ENCODE measurements around the gene IL21. TPM values are rescaled to one million over a fixed set of nuclear protein-coding genes. Genes with fewer than 3 reads are reported as not detected.

Gene IL21
- total RNA-seq, 2 experiments from 2014 or later: 65.1 to 67.0 TPM

DNA sequence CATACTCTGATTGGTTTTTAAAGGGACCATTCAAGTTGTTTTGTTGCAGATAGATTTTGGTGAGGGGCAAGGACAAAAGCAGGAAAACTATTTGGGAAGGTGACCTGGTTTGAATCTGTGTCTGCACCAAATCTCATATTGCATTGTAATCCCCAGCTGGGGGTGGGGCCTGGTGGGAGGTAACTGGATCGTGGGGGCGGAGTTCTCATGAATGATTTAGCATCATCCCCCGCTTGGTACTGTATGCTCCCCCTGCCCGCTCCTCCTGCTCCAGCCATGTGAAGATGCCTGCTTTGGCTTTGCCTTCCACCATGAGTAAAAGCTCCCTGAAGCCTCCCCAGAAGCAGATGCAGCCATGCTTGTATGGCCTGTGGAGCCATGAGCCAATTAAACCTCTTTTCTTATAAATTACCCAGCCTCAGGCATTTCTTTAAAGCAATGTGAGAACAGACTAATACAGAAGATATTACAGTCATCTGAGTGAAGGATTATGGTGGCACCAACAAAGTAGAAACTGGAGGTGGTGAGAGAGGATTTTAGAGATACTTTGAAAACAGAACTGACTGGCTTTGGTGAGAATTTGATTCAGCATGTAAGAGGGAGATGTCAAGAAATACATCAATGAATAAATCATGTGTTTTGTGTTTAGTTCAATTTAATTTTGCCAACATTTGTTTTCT is 14.4 kb downstream of the IL21 start:
- ChIA-PET POLR2A (no interaction called here), CTCF (no interaction called here)
- Mint-ChIP-seq H3K9me3 (no peaks in the 10 kb centered on the region), H3K36me3 (peaks cover 10% of the 10 kb centered on the region), H3K4me3 (no peak overlapping the region), H3K27me3 (peaks cover 6% of the 10 kb centered on the region), H3K27ac (no peak overlapping the region), H3K4me1 (ENCODE audit: low read depth) (peaks cover 24% of the 10 kb centered on the region)
- intact Hi-C loops (cut with micrococcal nuclease): loop anchor here (1.0 kb wide), 1 partner anchor 10 kb away; no protein-coding TSS in a partner anchor
- no peak for DNase-seq

- H3K9me3 Mint-ChIP-seq: no peaks in the 10 kb centered on the region
- no peak for DNase-seq
- intact Hi-C loops (cut with micrococcal nuclease): no loop called here
- H3K36me3 Mint-ChIP-seq: peaks cover 6% of the 10 kb centered on the region
- H3K4me3 Mint-ChIP-seq: no peak overlapping the region
- CTCF ChIA-PET: interaction anchor here (1.0 to 3.3 kb wide), 4 partner anchors 11 to 326 kb away, joined by 3 to 45 read pairs (median 12); no protein-coding TSS in a partner anchor
- H3K4me1 Mint-ChIP-seq (ENCODE audit: low read depth): peaks cover 25% of the 10 kb centered on the region
- H3K27ac Mint-ChIP-seq: no peak overlapping the region
- POLR2A ChIA-PET: no interaction called here
- H3K27me3 Mint-ChIP-seq: peaks cover 7% of the 10 kb centered on the region
Observed at GRCh38 chr4:122604146-122604545, 16.7 kb downstream of the IL21 start.

DNA sequence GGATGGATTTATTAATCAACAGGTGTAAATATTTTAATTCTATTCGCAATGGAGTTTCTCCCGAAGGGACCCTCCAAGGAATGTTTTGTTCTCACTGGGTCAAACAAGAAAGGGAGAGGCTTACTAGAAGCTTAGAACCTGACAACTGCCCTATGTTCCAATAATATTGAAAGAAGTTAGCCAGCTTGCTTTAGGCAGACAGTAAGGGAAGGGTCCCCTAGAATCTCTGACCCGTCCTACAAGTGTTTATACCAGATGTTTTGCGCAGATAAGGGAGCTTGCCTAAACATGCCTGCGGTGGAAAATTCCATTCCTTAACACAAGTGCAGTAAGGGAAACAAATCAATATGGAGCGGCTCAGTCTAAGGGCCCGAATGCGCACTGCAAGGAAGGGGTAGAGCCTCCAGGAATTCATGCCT is 17.7 kb downstream of the IL21 start:
- Mint-ChIP-seq H3K4me1 (ENCODE audit: low read depth) (peaks cover 25% of the 10 kb centered on the region), H3K27ac (peak overlapping the region; percentile 38), H3K9me3 (no peaks in the 10 kb centered on the region), H3K36me3 (peaks cover 8% of the 10 kb centered on the region), H3K27me3 (peaks cover 7% of the 10 kb centered on the region), H3K4me3 (no peak overlapping the region)
- intact Hi-C loops (cut with micrococcal nuclease): loop anchor here (2.0 kb wide), 2 partner anchors 30 to 320 kb away; partner anchors contain the start of gene NUDT6
- CTCF ChIA-PET: interaction anchor here (0.7 to 3.3 kb wide), 17 partner anchors 12 to 327 kb away, joined by 3 to 45 read pairs (median 4); partner anchors contain the start of gene BBS12
- DNase-seq: no peak
- POLR2A ChIA-PET: interaction anchor here (1.6 kb wide), 1 partner anchor 319 kb away, joined by 3 read pairs; the partner anchor contains the start of gene NUDT6

GRCh38 chr4:122602277-122603142 is 18.4 kb downstream of the IL21 start:
- no peak for DNase-seq
- Mint-ChIP-seq H3K27ac (peak overlapping the region; percentile 38), H3K27me3 (peaks cover 7% of the 10 kb centered on the region), H3K9me3 (no peaks in the 10 kb centered on the region), H3K36me3 (peaks cover 8% of the 10 kb centered on the region), H3K4me1 (ENCODE audit: low read depth) (peaks cover 25% of the 10 kb centered on the region), H3K4me3 (peak overlapping the region; percentile 11)
- POLR2A ChIA-PET: interaction anchor here (0.6 to 1.6 kb wide), 2 partner anchors 59 to 320 kb away, joined by 3 read pairs; partner anchors contain the start of gene NUDT6
- intact Hi-C loops (cut with micrococcal nuclease): loop anchor here (1.0 to 2.0 kb wide), 7 partner anchors 18 to 320 kb away; partner anchors contain the start of genes BBS12, IL21 and NUDT6
- CTCF ChIA-PET: interaction anchor here (0.6 to 3.3 kb wide), 28 partner anchors 10 to 1068 kb away, joined by 3 to 45 read pairs (median 3); partner anchors contain the start of gene BBS12

DNA sequence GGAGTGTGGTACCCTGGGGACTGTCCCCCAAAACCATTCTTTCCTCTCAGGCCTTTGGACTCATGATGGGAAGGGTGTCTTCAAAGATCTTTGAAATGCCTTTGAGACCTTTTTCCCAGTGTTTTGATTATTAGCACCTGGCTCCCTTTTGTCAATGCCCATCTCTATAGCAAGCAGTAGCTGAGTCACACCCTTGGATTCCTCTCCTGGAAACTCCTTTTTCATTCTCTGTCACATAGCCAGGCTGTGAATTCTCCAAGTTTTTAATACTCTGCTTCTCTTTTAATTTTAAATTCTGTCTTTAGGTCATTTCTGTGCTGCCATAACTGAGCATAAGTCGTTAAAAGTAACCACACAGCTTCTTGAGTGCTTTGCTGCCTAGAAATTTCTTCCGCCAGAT is 29.7 kb downstream of the IL21 start:
- no peaks in the 10 kb centered on the region for H3K36me3 Mint-ChIP-seq
- intact Hi-C loops (cut with micrococcal nuclease): no loop called here
- no peaks in the 10 kb centered on the region for H3K9me3 Mint-ChIP-seq
- DNase-seq: no peak
- H3K4me1 Mint-ChIP-seq (ENCODE audit: low read depth): peaks cover 10% of the 10 kb centered on the region
- ChIA-PET POLR2A (no interaction called here), CTCF (interaction anchor here (1.5 kb wide), 1 partner anchor 13 kb away, joined by 3 read pairs; no protein-coding TSS in a partner anchor)
- H3K4me3 Mint-ChIP-seq: no peak overlapping the region
- no peak overlapping the region for H3K27ac Mint-ChIP-seq
- no peaks in the 10 kb centered on the region for H3K27me3 Mint-ChIP-seq

GRCh38 chr4:122588453-122589238 is 32.2 kb downstream of the IL21 start:
- no peaks in the 10 kb centered on the region for H3K9me3 Mint-ChIP-seq

DNA sequence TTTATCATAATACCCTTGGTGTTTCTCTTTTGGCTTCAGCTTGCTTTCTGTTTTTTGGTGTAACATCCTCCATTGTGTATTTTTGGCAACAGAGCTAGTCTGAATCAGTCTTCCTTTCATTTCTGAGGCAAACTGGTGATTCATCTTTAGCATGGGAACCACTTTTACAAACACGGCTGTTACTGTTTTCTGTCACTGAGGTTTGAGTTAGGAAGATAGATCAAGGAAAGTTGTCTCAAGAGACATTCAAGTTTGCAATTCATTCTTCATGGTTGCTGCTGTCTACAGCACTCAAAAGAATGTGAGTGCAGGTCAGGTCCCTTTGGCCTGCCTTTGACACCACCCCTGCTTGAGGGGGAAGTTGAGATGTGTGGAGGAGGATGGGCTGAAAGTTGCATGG is 36.3 kb downstream of the IL21 start:
- Mint-ChIP-seq H3K9me3 (no peaks in the 10 kb centered on the region), H3K36me3 (no peaks in the 10 kb centered on the region), H3K4me3 (peak overlapping the region; percentile 21), H3K27me3 (no peaks in the 10 kb centered on the region), H3K4me1 (ENCODE audit: low read depth) (peaks cover 46% of the 10 kb centered on the region), H3K27ac (peak overlapping the region; percentile 88)
- DNase-seq: peak; percentile 23
- ChIA-PET CTCF (interaction anchor here (0.6 to 2.3 kb wide), 7 partner anchors 12 to 339 kb away, joined by 3 to 12 read pairs (median 3); partner anchors contain the start of gene NUDT6), POLR2A (interaction anchor here (0.6 to 1.2 kb wide), 3 partner anchors 42 to 148 kb away, joined by 3 to 4 read pairs (median 3); partner anchors contain the start of gene BBS12)
- intact Hi-C loops (cut with micrococcal nuclease): loop anchor here (1.0 to 5.0 kb wide), 6 partner anchors 18 to 338 kb away; partner anchors contain the start of genes IL21 and NUDT6

More at GRCh38 chr4:122588453-122589238, 32.2 kb downstream of the IL21 start:
- Mint-ChIP-seq H3K36me3 (no peaks in the 10 kb centered on the region), H3K4me3 (no peak overlapping the region), H3K27me3 (no peaks in the 10 kb centered on the region), H3K27ac (no peak overlapping the region), H3K4me1 (ENCODE audit: low read depth) (peaks cover 26% of the 10 kb centered on the region)
- no peak for DNase-seq
- intact Hi-C loops (cut with micrococcal nuclease): no loop called here
- POLR2A ChIA-PET: no interaction called here
- CTCF ChIA-PET: interaction anchor here (1.0 kb wide), 1 partner anchor 12 kb away, joined by 4 read pairs; no protein-coding TSS in a partner anchor

DNA sequence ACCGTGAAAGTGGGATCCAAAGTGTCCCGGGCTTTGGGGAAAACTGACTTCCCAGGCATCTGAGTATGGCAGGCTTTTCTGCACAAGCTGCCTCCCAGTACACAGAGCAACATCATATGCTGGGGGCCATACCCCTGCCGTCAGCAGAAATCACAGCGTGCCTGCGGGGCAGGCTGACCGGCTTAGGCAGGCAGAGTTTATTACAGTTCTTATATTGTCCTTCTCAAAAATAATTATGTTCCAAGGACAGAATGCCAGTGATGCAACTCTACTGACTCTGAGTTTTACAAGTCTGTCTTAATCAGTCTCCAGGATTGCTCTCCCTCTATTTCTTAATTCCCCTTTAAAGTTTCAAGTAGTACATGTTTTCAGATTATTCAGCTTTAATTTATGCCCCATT is 37.0 kb downstream of the IL21 start:
- Mint-ChIP-seq H3K4me1 (ENCODE audit: low read depth) (peaks cover 52% of the 10 kb centered on the region), H3K9me3 (no peaks in the 10 kb centered on the region), H3K27me3 (no peaks in the 10 kb centered on the region), H3K4me3 (peak overlapping the region; percentile 21), H3K36me3 (no peaks in the 10 kb centered on the region), H3K27ac (peak overlapping the region; percentile 88)
- ChIA-PET CTCF (interaction anchor here (0.6 to 2.3 kb wide), 6 partner anchors 13 to 340 kb away, joined by 3 to 12 read pairs (median 4); no protein-coding TSS in a partner anchor), POLR2A (interaction anchor here (0.6 to 1.2 kb wide), 4 partner anchors 42 to 149 kb away, joined by 3 to 4 read pairs (median 4); partner anchors contain the start of gene BBS12)
- intact Hi-C loops (cut with micrococcal nuclease): loop anchor here (1.0 to 5.0 kb wide), 6 partner anchors 18 to 338 kb away; partner anchors contain the start of genes IL21 and NUDT6
- DNase-seq: no peak

DNA sequence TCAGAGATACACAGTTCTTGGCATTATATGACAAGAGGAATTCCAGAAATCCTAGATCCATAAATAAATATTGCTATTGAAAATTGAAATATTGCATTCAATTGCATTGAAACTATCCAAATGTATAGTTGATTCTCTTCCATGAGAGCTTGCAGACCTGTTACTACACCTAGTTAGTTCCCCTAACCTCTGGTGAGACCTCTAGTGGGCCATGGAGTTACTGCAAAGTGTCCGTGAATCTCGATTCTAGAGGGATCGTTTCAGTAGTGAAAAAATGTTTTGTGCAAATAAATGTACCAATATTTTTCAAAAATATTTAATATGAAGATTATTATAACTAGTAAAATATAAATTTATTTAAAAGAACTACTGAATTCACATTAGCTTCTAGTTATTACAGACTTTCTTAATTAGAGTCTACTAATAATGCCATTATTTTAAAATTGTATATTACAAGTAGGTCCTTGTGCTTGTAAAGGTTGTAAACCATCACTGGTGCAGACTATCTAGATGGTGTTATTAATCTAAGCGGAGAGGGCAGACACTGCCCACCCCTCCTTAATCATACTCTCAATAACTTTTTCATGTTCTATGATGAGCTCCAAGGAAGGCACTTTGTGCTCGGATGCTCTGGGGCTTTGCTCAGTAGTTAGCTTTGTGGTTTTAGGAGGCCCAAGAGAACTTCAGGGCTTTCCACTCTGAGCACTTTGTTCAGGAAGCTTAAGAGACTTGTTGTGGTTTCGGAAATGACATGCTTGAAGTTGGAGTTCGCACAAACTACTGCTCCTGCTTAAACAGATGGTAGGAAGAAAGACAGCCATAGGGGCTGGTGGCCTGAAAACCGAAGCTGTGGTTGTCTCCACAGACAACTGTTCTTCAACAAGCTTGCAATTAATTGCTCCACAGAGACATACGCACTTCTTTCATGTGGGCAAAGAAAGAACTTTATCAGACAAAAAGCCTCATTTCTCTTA is 42.8 kb downstream of the IL21 start:
- peaks cover 4% of the 10 kb centered on the region for H3K36me3 Mint-ChIP-seq
- CTCF ChIA-PET: interaction anchor here (0.6 to 3.6 kb wide), 96 partner anchors 8 to 741 kb away, joined by 3 to 45 read pairs (median 4); partner anchors contain the start of genes BBS12, IL2, IL21 and NUDT6
- peak overlapping the region; percentile 90 for H3K27ac Mint-ChIP-seq
- peak; percentile 80 for DNase-seq
- H3K4me3 Mint-ChIP-seq: peak overlapping the region; percentile 62
- intact Hi-C loops (cut with micrococcal nuclease): loop anchor here (1.0 to 5.0 kb wide), 10 partner anchors 70 to 756 kb away; partner anchors contain the start of genes BLTP1 and CCNA2
- no peaks in the 10 kb centered on the region for H3K27me3 Mint-ChIP-seq
- POLR2A ChIA-PET: interaction anchor here (0.6 to 4.1 kb wide), 10 partner anchors 25 to 281 kb away, joined by 3 to 26 read pairs (median 4); partner anchors contain the start of gene IL2
- H3K4me1 Mint-ChIP-seq (ENCODE audit: low read depth): peaks cover 56% of the 10 kb centered on the region
- H3K9me3 Mint-ChIP-seq: no peaks in the 10 kb centered on the region

GRCh38 chr4:122577189-122577553 is 43.7 kb downstream of the IL21 start:
- intact Hi-C loops (cut with micrococcal nuclease): loop anchor here (1.0 to 5.0 kb wide), 8 partner anchors 69 to 755 kb away; partner anchors contain the start of genes BLTP1 and CCNA2
- Mint-ChIP-seq H3K9me3 (no peaks in the 10 kb centered on the region), H3K36me3 (peaks cover 4% of the 10 kb centered on the region), H3K27ac (peak overlapping the region; percentile 71), H3K4me1 (ENCODE audit: low read depth) (peaks cover 48% of the 10 kb centered on the region), H3K27me3 (no peaks in the 10 kb centered on the region), H3K4me3 (peak overlapping the region; percentile 24)
- CTCF ChIA-PET: interaction anchor here (0.6 to 3.6 kb wide), 68 partner anchors 10 to 679 kb away, joined by 3 to 45 read pairs (median 5); partner anchors contain the start of genes BBS12 and IL2
- DNase-seq: peak; percentile 28
- POLR2A ChIA-PET: interaction anchor here (0.6 to 4.1 kb wide), 7 partner anchors 25 to 280 kb away, joined by 3 to 26 read pairs (median 4); partner anchors contain the start of gene IL2

Data from activated CD4-positive, alpha-beta memory T cell treated with anti-CD3 and anti-CD28 coated beads for 36 hours (primary cell).